Measurements from ENCODE around the gene PFDN6. TPM values are rescaled to one million over a fixed set of nuclear protein-coding genes. Genes with fewer than 3 reads are reported as not detected.
"Not testable (repeated sequence)": the region's sequence is repeated elsewhere in the genome, so short reads cannot be mapped to it uniquely, and the experiment has no call there.

The PFDN6 gene
- 10 to 100 TPM; 29.1 to 31.0 TPM for total RNA-seq
- long read RNA-seq, donor 1 = 0 reads
- long read RNA-seq, donor 2 = 0 reads

DNA sequence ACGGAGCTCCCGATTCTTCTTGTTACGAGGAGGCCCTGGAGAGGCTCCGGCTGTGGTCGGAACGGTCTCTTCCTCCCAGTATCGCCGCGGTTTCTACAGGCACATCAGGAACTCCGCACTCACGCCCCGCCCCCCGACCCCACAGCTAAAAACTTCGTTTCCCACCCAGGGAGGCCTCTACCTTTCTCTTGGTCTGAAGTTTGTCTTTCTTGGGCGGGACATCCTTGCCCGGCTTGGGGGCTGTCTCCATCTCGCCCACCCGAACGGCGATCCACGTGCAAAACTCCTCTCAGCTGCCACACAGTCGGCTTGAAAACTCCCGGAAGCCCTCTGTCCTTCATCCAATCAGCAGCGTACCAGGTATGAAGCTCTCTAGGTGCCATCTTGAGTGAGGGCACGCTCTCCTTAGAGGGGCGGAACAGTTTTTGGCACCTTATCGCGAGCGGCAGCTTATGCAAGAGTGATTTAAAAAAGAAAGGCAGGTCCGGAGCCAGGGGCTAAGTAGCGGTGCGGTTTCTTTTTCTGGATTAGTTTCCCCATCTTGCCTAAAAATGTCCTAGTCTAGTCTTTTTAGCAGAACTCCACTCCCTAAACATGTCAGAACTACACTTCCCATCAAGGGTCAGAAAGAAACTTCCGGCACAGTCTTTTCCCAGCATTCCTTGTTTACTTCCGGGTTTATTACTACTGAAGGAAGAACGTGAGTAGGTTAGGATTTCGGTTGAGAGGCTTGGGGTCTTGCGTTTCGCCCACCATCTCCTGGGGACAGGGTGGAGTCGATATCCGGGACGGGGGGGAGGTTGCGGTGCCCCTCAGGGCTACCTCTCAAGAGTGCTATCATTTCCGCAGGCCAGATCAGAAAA, at the start of gene PFDN6, which contains the start of gene WDR46:
Gene PFDN6, plus strand, starts transcription at position 681 of the 863 bp plus-strand sequence. CDS start 256 bp downstream, outside the sequence.
Gene WDR46, minus strand, starts transcription at position 319 of the 863 bp plus-strand sequence. Its CDS starts 69 bp downstream, at position 250.
- intact Hi-C loops (cut with DNase I) = no loop called here
- DNase-seq (ENCODE audit: low spot score) = peak; percentile 91

DNA sequence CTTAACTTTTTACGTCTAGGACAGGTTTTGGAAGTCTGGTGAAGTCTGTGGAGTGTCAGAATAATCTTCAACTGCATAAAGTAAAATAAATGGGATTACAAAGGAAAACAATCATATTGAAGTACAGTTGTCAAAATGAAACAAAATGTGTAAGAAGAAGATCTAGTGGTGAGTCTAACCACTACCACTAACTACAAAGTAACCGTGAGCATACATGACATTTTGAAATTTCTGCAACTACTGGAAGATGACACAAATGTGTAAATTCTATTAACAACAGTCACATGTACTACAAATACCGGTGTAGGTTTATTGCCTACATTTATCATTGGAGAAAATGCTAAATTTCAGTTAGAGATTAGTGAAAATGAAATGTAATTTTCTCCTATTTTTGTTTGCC, 47.4 kb upstream of the PFDN6 start:
- intact Hi-C loops (cut with DNase I) = loop anchor here in 1 of 2 donors (5.0 to 10.0 kb wide), 2 partner anchors 77 to 230 kb away; no protein-coding TSS in a partner anchor
- DNase-seq (ENCODE audit: low spot score) = no peak

DNA sequence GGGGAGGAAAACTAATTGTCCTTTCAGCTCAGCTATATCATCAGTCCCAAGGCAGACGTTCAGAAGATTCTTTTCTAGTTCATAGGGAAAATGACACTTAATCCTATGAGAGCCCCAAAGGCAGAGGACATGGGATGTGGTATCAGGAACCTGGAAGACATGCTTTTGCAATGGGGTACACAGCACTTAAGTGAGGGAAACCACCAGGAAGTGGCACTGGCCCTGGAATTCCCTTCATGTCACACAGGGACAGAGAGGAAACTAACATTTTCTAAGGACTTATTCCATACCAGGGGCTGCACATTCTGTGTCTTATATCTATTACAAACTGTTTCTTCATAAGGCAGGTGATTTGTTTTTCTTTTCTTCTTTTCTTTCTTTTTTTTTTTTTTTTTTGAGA, 45.9 kb upstream of the PFDN6 start:
- intact Hi-C loops (cut with DNase I) = loop anchor here in 1 of 2 donors (5.0 to 10.0 kb wide), 2 partner anchors 79 to 231 kb away; no protein-coding TSS in a partner anchor
- no peak for DNase-seq (ENCODE audit: low spot score)

DNA sequence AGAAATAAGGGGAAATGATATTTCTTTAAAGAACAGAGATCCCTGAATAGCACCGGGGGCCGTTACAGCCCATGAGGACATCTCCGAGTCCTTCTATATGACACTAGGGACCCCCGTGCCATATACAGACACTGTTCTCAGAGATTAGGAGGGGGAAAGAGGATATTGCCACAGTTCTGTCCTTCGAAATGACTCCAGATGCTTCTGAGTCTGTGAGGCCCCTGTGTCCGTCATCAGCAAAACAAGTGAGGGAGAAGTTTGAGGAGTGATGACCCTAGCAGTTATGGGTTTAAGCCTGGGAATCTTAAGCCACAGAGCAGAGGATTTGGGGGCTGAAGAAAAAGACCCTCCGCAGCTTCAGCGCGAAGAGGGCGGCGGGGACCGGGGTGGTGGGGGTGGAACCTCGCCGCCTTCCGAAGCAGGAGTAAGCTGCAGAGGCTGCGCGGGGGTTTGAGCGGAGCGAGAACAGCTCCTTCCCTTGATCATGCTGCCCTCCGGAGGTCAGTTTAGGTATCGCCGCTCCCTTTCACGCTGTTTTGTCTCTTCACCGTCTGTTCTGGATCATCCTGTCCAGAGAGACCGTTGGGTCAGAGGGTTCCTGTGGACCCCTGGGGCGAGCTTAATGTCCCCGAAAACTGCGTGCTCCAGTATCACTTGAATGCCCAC, 41.3 kb upstream of the PFDN6 start:
- DNase-seq (ENCODE audit: low spot score) = peak; percentile 95
- intact Hi-C loops (cut with DNase I) = loop anchor here in 1 of 2 donors (5.0 to 10.0 kb wide), 2 partner anchors 83 to 131 kb away; no protein-coding TSS in a partner anchor

DNA sequence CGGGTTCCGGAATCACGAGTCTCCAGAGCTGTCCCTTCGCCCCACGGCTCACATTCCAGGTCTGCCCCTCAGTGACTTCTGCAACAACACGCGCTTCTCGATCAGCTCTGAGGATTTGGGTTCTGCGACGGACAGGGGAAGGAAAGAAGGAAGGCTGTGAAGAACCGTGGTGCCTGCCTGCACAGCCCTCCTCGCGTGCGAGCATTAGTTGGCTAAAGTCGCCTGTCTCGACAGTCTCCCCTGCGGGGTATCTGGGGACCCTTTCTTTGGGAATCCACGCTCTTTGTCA, 40.8 kb upstream of the PFDN6 start:
- intact Hi-C loops (cut with DNase I) = loop anchor here in 1 of 2 donors (5.0 to 10.0 kb wide), 2 partner anchors 84 to 131 kb away; no protein-coding TSS in a partner anchor
- no peak for DNase-seq (ENCODE audit: low spot score)

DNA sequence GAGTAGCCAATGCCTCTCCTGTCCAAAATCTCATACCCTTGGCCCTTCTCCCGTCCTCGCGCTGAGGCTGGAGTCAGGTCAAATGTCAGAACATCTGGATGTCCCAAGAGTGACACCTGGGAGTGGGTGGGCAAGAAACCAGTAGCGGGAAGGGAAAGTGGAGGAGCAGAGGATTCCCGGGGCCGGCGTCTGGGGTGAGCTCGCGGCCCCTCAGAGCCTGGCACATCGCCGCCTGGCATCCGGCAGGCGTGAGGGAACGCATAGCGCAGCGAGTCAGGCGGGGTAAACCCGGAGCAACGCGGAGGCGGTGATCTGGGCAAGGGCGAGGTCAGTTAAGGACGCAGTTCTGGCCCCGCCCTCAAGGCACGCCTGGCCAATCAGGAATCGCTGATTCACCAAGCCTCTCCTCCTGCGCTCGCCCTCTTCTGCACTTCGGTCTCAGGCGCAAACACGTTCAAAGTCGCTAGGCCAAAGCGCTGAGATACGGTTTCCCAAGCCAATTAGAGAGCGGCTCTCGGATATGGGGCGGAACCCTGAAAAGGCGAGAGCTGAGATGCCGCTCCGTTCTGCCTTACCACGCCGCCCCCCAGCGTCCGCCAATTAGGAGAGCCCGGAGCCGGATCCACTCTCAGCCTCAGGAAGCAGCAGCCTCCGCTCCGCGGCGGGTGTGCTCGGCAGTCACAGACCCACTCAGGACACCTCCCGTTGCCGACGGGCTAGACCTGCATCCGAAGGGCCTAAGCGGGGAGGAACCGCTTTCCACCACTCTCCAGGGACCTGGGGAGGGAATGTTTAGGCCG, 40.3 kb upstream of the PFDN6 start:
- peak; percentile 98 for DNase-seq (ENCODE audit: low spot score)
- intact Hi-C loops (cut with DNase I) = loop anchor here in 1 of 2 donors (5.0 to 10.0 kb wide), 2 partner anchors 84 to 132 kb away; no protein-coding TSS in a partner anchor

DNA sequence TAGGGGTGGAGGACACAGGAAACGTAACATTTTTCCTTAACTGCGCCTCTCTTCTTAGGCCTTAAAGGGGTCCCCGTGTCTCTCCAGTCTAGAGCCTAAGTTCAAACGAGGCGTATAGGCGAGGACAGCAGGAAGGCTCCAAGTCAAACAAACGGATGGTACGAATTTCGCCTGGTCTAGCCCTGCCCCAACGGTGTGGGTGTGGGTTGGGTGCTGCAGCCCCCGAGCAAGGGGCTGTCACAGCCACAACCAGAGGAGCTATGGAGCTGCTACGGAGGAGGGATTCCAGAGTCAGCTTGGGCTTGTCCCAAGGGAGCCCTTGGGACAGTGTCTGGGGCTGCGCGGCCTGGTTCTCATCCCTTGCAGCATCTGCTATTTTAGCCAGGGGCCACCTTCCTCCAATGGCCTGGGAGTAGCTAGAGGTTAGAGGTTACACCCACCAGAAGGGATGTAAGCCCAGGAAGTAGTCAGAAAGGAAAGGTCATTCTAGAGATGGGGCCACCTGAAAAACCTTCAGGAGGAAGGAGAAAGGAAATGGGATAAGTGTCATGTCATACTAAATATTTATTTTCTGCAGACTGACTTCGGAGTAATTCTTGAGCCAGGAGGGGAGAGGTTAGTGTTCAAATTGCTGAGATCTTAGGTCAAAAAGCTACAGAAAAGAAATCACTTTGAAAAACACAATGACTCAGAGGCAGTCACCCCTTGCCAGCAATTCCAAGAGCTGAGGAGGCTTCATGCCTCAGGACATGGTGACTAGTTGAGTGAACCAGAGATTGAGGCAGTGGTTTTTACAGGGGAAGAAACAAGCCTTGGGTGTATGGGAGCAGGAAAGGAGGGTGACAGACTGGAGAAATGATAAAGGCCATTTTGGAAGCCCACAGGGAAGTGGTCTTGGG, 39.4 kb upstream of the PFDN6 start:
- intact Hi-C loops (cut with DNase I) = loop anchor here (5.0 to 10.0 kb wide), 3 partner anchors 85 to 135 kb away; no protein-coding TSS in a partner anchor
- peak; percentile 72 for DNase-seq (ENCODE audit: low spot score)

DNA sequence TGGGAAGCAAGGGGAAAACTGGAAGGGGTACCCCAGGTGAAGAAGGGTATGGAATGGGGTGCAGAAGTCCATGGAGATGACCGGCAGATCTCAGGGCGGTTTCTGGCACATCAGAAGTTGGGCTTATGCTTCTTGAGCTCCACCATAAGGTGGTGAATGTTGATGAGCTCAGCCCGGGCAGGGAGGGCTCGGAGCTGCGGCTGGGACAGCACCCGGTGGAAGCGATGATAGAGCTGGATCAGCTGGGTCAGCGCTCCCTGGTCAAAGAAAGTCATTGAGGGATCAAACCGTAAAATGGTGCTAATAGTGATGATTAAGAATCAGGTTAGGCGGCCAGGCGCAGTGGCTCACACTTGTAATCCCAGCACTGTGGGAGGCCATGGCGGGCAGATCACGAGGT, 38.7 kb upstream of the PFDN6 start:
- intact Hi-C loops (cut with DNase I) = loop anchor here in 1 of 2 donors (10.0 kb wide), 1 partner anchor 136 kb away; no protein-coding TSS in a partner anchor
- peak; percentile 44 for DNase-seq (ENCODE audit: low spot score)

DNA sequence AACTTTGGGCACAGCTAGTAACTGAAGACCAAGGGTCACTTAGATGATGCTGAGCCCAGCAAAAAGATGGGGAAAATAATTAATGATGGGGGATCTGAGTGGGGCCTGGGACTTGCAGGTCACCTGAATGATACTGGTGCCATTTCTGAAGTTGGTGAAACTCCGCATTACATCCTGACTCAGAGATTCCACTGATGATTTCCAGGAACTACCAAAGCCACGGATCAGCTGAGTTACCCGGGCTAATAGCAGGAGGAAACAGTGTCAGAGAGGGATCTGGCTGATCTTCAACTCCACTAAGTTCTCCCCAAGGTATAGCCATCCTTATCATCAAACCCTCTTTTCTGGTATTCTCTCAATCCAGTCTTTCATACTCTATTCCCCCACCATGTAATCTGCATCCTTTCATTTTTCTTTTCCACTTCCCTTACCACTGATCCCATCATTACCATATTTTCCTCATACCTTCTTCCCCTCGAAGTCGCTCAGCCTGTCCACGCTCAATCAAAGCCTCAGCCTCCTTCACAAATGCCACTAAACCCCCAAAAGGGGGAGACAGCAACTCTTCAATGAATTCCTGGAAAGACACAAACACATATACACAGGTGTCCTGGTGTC, 37.9 kb upstream of the PFDN6 start:
- intact Hi-C loops (cut with DNase I) = loop anchor here in 1 of 2 donors (10.0 kb wide), 1 partner anchor 137 kb away; no protein-coding TSS in a partner anchor

DNA sequence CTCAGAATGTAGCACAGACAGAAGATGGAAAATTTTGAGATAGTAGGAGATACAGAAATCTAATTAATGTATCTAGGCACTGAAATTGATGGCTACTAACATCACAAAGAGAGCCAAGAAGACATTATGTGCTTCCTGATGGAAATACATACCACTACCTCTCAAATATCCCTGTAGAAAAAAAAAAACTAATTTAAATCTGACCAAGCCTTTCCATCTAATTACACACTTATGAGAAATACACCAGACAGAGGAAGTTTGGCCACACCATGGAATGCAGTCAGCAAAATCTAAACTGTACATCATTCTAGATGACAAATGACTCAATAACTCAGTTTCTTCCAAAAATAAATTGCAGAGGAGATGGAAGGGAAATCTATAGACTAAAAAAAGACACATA, 36.6 kb upstream of the PFDN6 start:
- intact Hi-C loops (cut with DNase I) = loop anchor here in 1 of 2 donors (10.0 kb wide), 1 partner anchor 138 kb away; no protein-coding TSS in a partner anchor
- DNase-seq (ENCODE audit: low spot score) = no peak

More for the DNA sequence above, 37.9 kb upstream of the PFDN6 start:
- peak; percentile 16 for DNase-seq (ENCODE audit: low spot score)

DNA sequence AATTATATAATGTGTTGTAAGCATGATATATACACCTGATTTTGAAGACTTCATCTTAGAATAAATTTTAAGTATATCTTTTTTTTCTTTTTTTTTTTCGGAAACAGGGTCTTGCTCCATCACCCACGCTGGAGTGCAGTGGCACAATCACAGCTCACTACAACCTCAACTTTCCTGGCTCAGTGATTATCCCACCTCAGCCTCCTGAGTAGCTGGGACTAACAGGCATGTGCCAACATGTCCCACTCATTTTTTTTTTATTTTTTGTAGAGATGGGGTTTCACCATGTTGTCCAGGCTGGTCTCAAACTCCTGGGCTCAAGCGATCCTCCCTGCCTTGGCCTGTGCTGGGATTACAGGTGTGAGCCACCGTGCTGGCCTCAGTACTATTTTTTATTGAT, 34.8 kb upstream of the PFDN6 start:
- intact Hi-C loops (cut with DNase I) = loop anchor here in 1 of 2 donors (10.0 kb wide), 1 partner anchor 140 kb away; no protein-coding TSS in a partner anchor
- peak; percentile 12 for DNase-seq (ENCODE audit: low spot score)

DNA sequence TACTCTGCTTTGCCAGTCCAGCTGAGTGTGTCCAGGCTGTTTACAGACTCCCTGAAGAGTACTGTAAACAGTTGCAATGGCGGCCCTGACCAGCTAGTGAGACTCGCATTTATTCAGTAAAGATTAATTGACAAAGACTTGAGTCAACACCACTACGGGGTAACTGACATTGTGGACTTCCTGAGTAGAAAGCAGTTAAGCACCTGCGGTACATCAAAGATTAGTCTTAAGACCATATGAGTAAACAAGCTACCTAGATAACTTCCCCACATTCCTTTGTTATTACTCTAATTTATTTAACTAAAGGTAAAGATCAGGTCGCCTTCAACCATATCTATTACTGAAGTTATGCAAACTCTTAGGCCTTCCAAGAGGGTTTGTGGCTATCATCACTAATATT, 30.4 kb upstream of the PFDN6 start:
- DNase-seq (ENCODE audit: low spot score) = no peak
- intact Hi-C loops (cut with DNase I) = loop anchor here in 1 of 2 donors (10.0 kb wide), 1 partner anchor 144 kb away; no protein-coding TSS in a partner anchor

DNA sequence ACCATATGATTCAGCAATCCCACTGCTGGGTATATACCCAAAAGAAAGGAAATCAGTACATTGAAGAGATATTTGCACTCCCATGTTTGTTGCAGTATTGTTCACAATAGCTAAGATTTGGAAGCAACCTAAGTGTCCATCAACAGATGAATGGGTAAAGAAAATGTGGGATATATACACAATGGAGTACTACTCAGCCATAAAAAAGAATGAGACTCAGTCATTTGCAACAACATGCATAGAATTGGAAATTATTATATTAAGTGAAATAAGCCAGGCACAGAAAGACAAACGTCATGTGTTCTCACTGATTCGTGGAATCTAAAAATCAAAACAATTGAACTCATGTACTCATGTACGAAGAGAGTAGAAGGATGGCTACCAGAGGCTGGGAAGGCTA, 26.9 kb upstream of the PFDN6 start:
- DNase-seq (ENCODE audit: low spot score); intact Hi-C loops (cut with DNase I): not testable (repeated sequence)

DNA sequence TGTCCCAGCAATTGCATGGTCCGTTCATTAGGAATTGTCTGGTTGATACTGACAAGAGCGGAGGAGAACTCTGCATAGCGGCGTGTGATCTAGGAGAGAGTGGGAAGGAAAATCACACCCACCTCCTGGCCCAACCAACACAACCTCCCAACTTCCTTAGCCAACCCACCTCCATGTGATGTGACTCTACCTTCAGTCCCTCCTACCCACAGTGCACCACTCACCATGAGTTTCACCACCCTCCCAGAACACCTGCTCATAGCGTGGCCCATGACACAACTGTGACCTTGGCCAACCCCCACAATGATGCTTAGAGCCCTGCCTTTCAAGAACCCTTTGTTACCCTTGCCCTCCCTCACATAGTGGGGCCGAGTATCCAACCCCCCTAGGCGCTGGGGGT, 25.4 kb upstream of the PFDN6 start:
- DNase-seq (ENCODE audit: low spot score) = no peak
- intact Hi-C loops (cut with DNase I) = no loop called here

DNA sequence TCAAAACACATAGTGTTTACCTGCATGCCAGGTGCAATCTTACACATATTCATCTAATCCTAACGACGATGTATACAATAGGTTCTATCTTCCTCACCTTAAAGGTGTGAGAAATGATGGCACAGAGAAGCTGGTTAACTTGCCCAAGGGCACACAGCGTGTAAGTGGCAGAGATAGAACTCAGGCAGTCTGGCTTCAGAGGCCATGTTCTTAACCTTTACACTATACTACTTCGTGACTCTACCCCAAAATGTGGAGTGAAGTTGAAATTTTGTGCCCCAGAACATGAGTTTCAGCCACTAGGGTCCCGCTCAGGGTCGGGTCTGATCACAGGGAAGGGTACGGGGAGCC, 18.3 kb upstream of the PFDN6 start:
- DNase-seq (ENCODE audit: low spot score) = no peak

DNA sequence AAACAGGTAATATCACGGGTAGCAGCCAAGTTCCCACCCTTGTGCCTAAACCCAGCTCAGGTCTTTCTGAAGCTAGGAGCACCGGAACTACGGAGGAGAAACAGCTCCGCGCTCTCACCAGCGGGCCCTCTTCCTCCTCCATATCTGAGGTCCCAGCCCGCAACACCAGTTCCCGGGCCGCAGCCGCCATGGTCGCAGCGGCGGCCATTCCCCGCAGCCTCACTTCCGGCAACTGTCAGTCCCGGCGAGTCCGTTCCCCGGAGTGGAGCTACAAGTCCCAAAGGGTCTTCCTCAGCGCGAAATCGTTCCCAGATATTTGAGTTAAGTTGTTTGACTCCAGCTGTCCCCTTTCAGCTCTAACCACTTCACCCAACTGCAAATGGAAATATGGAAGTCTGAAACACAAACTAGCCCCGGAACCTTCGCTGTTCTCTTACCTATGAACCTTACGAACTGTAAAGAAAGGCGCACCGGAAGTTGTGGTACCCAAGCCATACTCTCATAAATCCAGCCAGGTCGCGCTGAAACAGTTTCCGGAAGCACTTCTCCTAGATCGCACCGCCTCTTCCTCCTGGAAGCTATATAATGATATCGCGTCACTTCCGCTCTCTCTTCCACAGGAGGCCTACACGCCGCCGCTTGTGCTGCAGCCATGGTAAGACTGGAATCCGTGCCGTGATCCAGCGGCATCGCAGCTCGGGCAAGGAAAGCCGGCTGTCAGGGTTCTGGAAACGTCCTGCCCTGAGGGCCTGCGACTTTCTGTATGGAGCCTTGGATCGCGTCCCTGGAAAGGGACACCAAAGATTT, 17.7 kb upstream of the PFDN6 start, which contains the start of the genes RPS18 and VPS52:
Gene RPS18, plus strand, starts transcription at position 608 of the 807 bp plus-strand sequence. Its CDS starts 45 bp downstream, at position 653.
Gene VPS52, minus strand, starts transcription at position 409 of the 807 bp plus-strand sequence. Its CDS starts 201 bp downstream, at position 208.
- DNase-seq (ENCODE audit: low spot score) = peak; percentile 97
- intact Hi-C loops (cut with DNase I) = no loop called here

More for the DNA sequence above, 18.3 kb upstream of the PFDN6 start:
- intact Hi-C loops (cut with DNase I) = no loop called here

Data from posterior vena cava (tissue), 2 donors.